GM12873 (cell line): ENCODE data around the gene OR5C1.

Experiments used
- CTCF ChIP-seq: IDR thresholded peaks from 2 replicates; pipeline ENCODE4 v1.5.1; 2012; ENCODE audit warnings: low read depth, mild to moderate bottlenecking, moderate library complexity, low read length, control low read depth; ENCODE audit not compliant: insufficient read depth; ENCODE audit errors: missing control alignments

Gene OR5C1

GRCh38 chr9:122822938-122823337, 34.2 kb downstream of the OR5C1 start:
- no peak for TF ChIP-seq CTCF

- no peak for TF ChIP-seq CTCF
Observed at GRCh38 chr9:122827761-122828093, 39.0 kb downstream of the OR5C1 start.

GRCh38 chr9:122832194-122832593, 43.5 kb downstream of the OR5C1 start:
- no peak for TF ChIP-seq CTCF

GRCh38 chr9:122835313-122835731, 46.6 kb downstream of the OR5C1 start:
- peak; percentile 38 for TF ChIP-seq CTCF

- no peak for TF ChIP-seq CTCF
Observed at GRCh38 chr9:122837266-122837850, 48.6 kb downstream of the OR5C1 start.

GRCh38 chr9:122838441-122838840, 49.7 kb downstream of the OR5C1 start:
- peak; percentile 38 for TF ChIP-seq CTCF
